ENCODE measurements around the gene CUX1. TPM values are rescaled to one million over a fixed set of nuclear protein-coding genes. Genes with fewer than 3 reads are reported as not detected.

Gene CUX1
- total and polyA plus RNA-seq, 2 donors (not counting 1 experiment from before 2014, with no cell fraction given) = 22.7 to 38.1 TPM

- no peaks in the 10 kb centered on the region for H3K36me3 ChIP-seq (ENCODE audit: control insufficient read depth, insufficient read depth, low read length)
- H3K9me3 ChIP-seq (ENCODE audit: control insufficient read depth, insufficient read depth, low read depth, low read length) = no peaks in the 10 kb centered on the region
- no peak overlapping the region for H3K4me3 ChIP-seq (replicated peaks in 1 of 4; ENCODE audit: control extremely low read depth in 1 of 4, insufficient read depth in 1 of 4, low read depth in 3 of 4, low read length in 4 of 4)
- no peaks in the 10 kb centered on the region for H4K20me1 ChIP-seq (ENCODE audit: control insufficient read depth, extremely low read depth, insufficient read depth, low read length)
- no peak overlapping the region for H3K27ac ChIP-seq (ENCODE audit: insufficient read depth, low read length)
- no peak for DNase-seq (ENCODE audit: low read depth in 2 of 2)
- no peak overlapping the region for H2AFZ ChIP-seq (ENCODE audit: low read length)
- H3K4me2 ChIP-seq (ENCODE audit: extremely low read depth, insufficient read depth, low read length) = no peak overlapping the region
- peaks cover 11% of the 10 kb centered on the region for H3K4me1 ChIP-seq (ENCODE audit: control insufficient read depth, extremely low read depth, insufficient read depth, low read length)
- no peaks in the 10 kb centered on the region for H3K27me3 ChIP-seq (ENCODE audit: control insufficient read depth, insufficient read depth, low read length)
- TF ChIP-seq EZH2 (IDR thresholded peaks at IDR 0.05; ENCODE audit: low read length, missing control alignments) = no peak
- TF ChIP-seq CTCF (conservative IDR thresholded peaks at IDR 0.05 in 1 of 2, IDR thresholded peaks at IDR 0.05 in 1 of 2; ENCODE audit: low read depth in 1 of 2, low read length in 2 of 2) = no peak
- no peak overlapping the region for H3K9ac ChIP-seq (ENCODE audit: insufficient read depth, low read length)
- H3K79me2 ChIP-seq (ENCODE audit: control insufficient read depth, insufficient read depth, low read length) = no peaks in the 10 kb centered on the region
Observed at GRCh38 chr7:102271158-102271798, 453.9 kb downstream of the CUX1 start.

GRCh38 chr7:102272075-102272916, 454.9 kb downstream of the CUX1 start:
- Histone ChIP-seq H3K27ac (ENCODE audit: insufficient read depth, low read length) (no peak overlapping the region), H3K27me3 (ENCODE audit: control insufficient read depth, insufficient read depth, low read length) (no peaks in the 10 kb centered on the region), H4K20me1 (ENCODE audit: control insufficient read depth, extremely low read depth, insufficient read depth, low read length) (no peaks in the 10 kb centered on the region), H3K4me1 (ENCODE audit: control insufficient read depth, extremely low read depth, insufficient read depth, low read length) (peaks cover 11% of the 10 kb centered on the region), H3K4me2 (ENCODE audit: extremely low read depth, insufficient read depth, low read length) (peak overlapping the region; percentile 51), H3K9ac (ENCODE audit: insufficient read depth, low read length) (no peak overlapping the region), H3K79me2 (ENCODE audit: control insufficient read depth, insufficient read depth, low read length) (no peaks in the 10 kb centered on the region), H3K36me3 (ENCODE audit: control insufficient read depth, insufficient read depth, low read length) (no peaks in the 10 kb centered on the region), H3K9me3 (ENCODE audit: control insufficient read depth, insufficient read depth, low read depth, low read length) (no peaks in the 10 kb centered on the region), H3K4me3 (replicated peaks in 1 of 4; ENCODE audit: control extremely low read depth in 1 of 4, insufficient read depth in 1 of 4, low read depth in 3 of 4, low read length in 4 of 4) (no peak overlapping the region), H2AFZ (ENCODE audit: low read length) (peak overlapping the region; percentile 17)
- TF ChIP-seq EZH2 (IDR thresholded peaks at IDR 0.05; ENCODE audit: low read length, missing control alignments) = no peak
- peak; percentile 88 for TF ChIP-seq CTCF (conservative IDR thresholded peaks at IDR 0.05 in 1 of 2, IDR thresholded peaks at IDR 0.05 in 1 of 2; ENCODE audit: low read depth in 1 of 2, low read length in 2 of 2)
- DNase-seq (ENCODE audit: low read depth in 2 of 2) = peak; percentile 58 to 67

GRCh38 chr7:102272917-102273748, 455.7 kb downstream of the CUX1 start:
- TF ChIP-seq EZH2 (IDR thresholded peaks at IDR 0.05; ENCODE audit: low read length, missing control alignments) (no peak), CTCF (conservative IDR thresholded peaks at IDR 0.05 in 1 of 2, IDR thresholded peaks at IDR 0.05 in 1 of 2; ENCODE audit: low read depth in 1 of 2, low read length in 2 of 2) (no peak)
- H3K79me2 ChIP-seq (ENCODE audit: control insufficient read depth, insufficient read depth, low read length) = no peaks in the 10 kb centered on the region

More at GRCh38 chr7:102272917-102273748, 455.7 kb downstream of the CUX1 start:
- Histone ChIP-seq H3K36me3 (ENCODE audit: control insufficient read depth, insufficient read depth, low read length) (no peaks in the 10 kb centered on the region), H3K4me3 (replicated peaks in 1 of 4; ENCODE audit: control extremely low read depth in 1 of 4, insufficient read depth in 1 of 4, low read depth in 3 of 4, low read length in 4 of 4) (no peak overlapping the region), H3K4me1 (ENCODE audit: control insufficient read depth, extremely low read depth, insufficient read depth, low read length) (peaks cover 11% of the 10 kb centered on the region), H4K20me1 (ENCODE audit: control insufficient read depth, extremely low read depth, insufficient read depth, low read length) (no peaks in the 10 kb centered on the region), H2AFZ (ENCODE audit: low read length) (no peak overlapping the region), H3K9me3 (ENCODE audit: control insufficient read depth, insufficient read depth, low read depth, low read length) (no peaks in the 10 kb centered on the region), H3K27ac (ENCODE audit: insufficient read depth, low read length) (no peak overlapping the region), H3K27me3 (ENCODE audit: control insufficient read depth, insufficient read depth, low read length) (no peaks in the 10 kb centered on the region), H3K9ac (ENCODE audit: insufficient read depth, low read length) (no peak overlapping the region), H3K4me2 (ENCODE audit: extremely low read depth, insufficient read depth, low read length) (no peak overlapping the region)
- DNase-seq (ENCODE audit: low read depth in 2 of 2) = no peak

Data from fibroblast of lung (primary cell).